ENCODE results near the gene ZNF507.

Gene ZNF507

GRCh38 chr19:32388393-32388855 is 43.0 kb downstream of the ZNF507 start:
- Histone ChIP-seq H3K27me3 (ENCODE audit: low read depth, low read length) (no peaks in the 10 kb centered on the region), H3K9me3 (ENCODE audit: insufficient read depth, low read length) (no peaks in the 10 kb centered on the region), H3K4me1 (ENCODE audit: low read length) (no peaks in the 10 kb centered on the region), H3K4me2 (ENCODE audit: low read length) (no peak overlapping the region), H2AFZ (ENCODE audit: low read depth, low read length) (no peak overlapping the region), H3K9ac (ENCODE audit: low read length) (no peak overlapping the region), H3K27ac (ENCODE audit: low read length) (no peak overlapping the region), H3K36me3 (replicated peaks; ENCODE audit: low read depth, low read length) (peaks cover 25% of the 10 kb centered on the region), H3K79me2 (ENCODE audit: low read length) (no peaks in the 10 kb centered on the region), H4K20me1 (ENCODE audit: insufficient read depth, low read length) (no peaks in the 10 kb centered on the region), H3K4me3 (ENCODE audit: low read length) (no peak overlapping the region)
- TF ChIP-seq EZH2phosphoT487 (IDR thresholded peaks at IDR 0.05; ENCODE audit: low read depth) (no peak), CTCF (IDR thresholded peaks at IDR 0.05; ENCODE audit: low read depth, low read length) (no peak)

GRCh38 chr19:32392901-32393300 is 47.5 kb downstream of the ZNF507 start:
- H3K27me3 ChIP-seq (ENCODE audit: low read depth, low read length), result no peaks in the 10 kb centered on the region
- no peaks in the 10 kb centered on the region for H3K9me3 ChIP-seq (ENCODE audit: insufficient read depth, low read length)
- no peak overlapping the region for H3K27ac ChIP-seq (ENCODE audit: low read length)
- no peaks in the 10 kb centered on the region for H4K20me1 ChIP-seq (ENCODE audit: insufficient read depth, low read length)
- H3K4me1 ChIP-seq (ENCODE audit: low read length), result no peaks in the 10 kb centered on the region
- H3K4me2 ChIP-seq (ENCODE audit: low read length), result no peak overlapping the region
- H3K36me3 ChIP-seq (replicated peaks; ENCODE audit: low read depth, low read length), result peaks cover 4% of the 10 kb centered on the region
- H3K9ac ChIP-seq (ENCODE audit: low read length), result no peak overlapping the region
- H3K4me3 ChIP-seq (ENCODE audit: low read length), result no peak overlapping the region
- TF ChIP-seq EZH2phosphoT487 (IDR thresholded peaks at IDR 0.05; ENCODE audit: low read depth) (no peak), CTCF (IDR thresholded peaks at IDR 0.05; ENCODE audit: low read depth, low read length) (no peak)
- H2AFZ ChIP-seq (ENCODE audit: low read depth, low read length), result no peak overlapping the region
- H3K79me2 ChIP-seq (ENCODE audit: low read length), result no peaks in the 10 kb centered on the region

GRCh38 chr19:32396046-32396652 is 50.7 kb downstream of the ZNF507 start:
- H3K4me1 ChIP-seq (ENCODE audit: low read length), result no peaks in the 10 kb centered on the region
- no peaks in the 10 kb centered on the region for H3K9me3 ChIP-seq (ENCODE audit: insufficient read depth, low read length)
- H3K4me2 ChIP-seq (ENCODE audit: low read length), result no peak overlapping the region
- no peaks in the 10 kb centered on the region for H4K20me1 ChIP-seq (ENCODE audit: insufficient read depth, low read length)
- H3K27ac ChIP-seq (ENCODE audit: low read length), result no peak overlapping the region
- TF ChIP-seq CTCF (IDR thresholded peaks at IDR 0.05; ENCODE audit: low read depth, low read length) (no peak), EZH2phosphoT487 (IDR thresholded peaks at IDR 0.05; ENCODE audit: low read depth) (no peak)
- no peaks in the 10 kb centered on the region for H3K79me2 ChIP-seq (ENCODE audit: low read length)
- no peaks in the 10 kb centered on the region for H3K36me3 ChIP-seq (replicated peaks; ENCODE audit: low read depth, low read length)
- no peaks in the 10 kb centered on the region for H3K27me3 ChIP-seq (ENCODE audit: low read depth, low read length)
- H3K9ac ChIP-seq (ENCODE audit: low read length), result no peak overlapping the region
- H2AFZ ChIP-seq (ENCODE audit: low read depth, low read length), result no peak overlapping the region
- H3K4me3 ChIP-seq (ENCODE audit: low read length), result no peak overlapping the region

- Histone ChIP-seq H3K79me2 (ENCODE audit: low read length) (no peaks in the 10 kb centered on the region), H3K4me1 (ENCODE audit: low read length) (no peaks in the 10 kb centered on the region), H3K9me3 (ENCODE audit: insufficient read depth, low read length) (no peaks in the 10 kb centered on the region), H3K9ac (ENCODE audit: low read length) (no peak overlapping the region), H3K27ac (ENCODE audit: low read length) (no peak overlapping the region), H4K20me1 (ENCODE audit: insufficient read depth, low read length) (no peaks in the 10 kb centered on the region), H3K36me3 (replicated peaks; ENCODE audit: low read depth, low read length) (no peaks in the 10 kb centered on the region), H3K27me3 (ENCODE audit: low read depth, low read length) (no peaks in the 10 kb centered on the region), H3K4me3 (ENCODE audit: low read length) (no peak overlapping the region), H3K4me2 (ENCODE audit: low read length) (no peak overlapping the region), H2AFZ (ENCODE audit: low read depth, low read length) (no peak overlapping the region)
- TF ChIP-seq CTCF (IDR thresholded peaks at IDR 0.05; ENCODE audit: low read depth, low read length), result no peak
- no peak for TF ChIP-seq EZH2phosphoT487 (IDR thresholded peaks at IDR 0.05; ENCODE audit: low read depth)
Measured at GRCh38 chr19:32397671-32398101, 52.3 kb downstream of the ZNF507 start.

Measured in OCI-LY3 (cell line).